WTC11 (cell line): ENCODE data around the gene MAP3K7. TPM values are rescaled to one million over a fixed set of nuclear protein-coding genes. Genes with fewer than 3 reads are reported as not detected.

Experiments
- ATAC-seq: fragments of 200-7000 bp; cut with Tn5 transposase; 2 replicates; pipeline ENCODE4 v1.10.0; 2021; ENCODE audit warnings: mild to moderate bottlenecking, moderate library complexity
- CTCF ChIA-PET: fragments of 300-600 bp; sonication (Branson Sonifier 250); formaldehyde crosslinking; loops from one replicate; lab custom pipeline; 2021; ENCODE audit warnings: antibody characterized with exemption; lab: Charles Lee
- POLR2A ChIA-PET: fragments of 350-600 bp; sonication (Branson Sonifier 250); formaldehyde crosslinking; loops from one replicate; lab custom pipeline; 2021; ENCODE audit warnings: antibody characterized with exemption; lab: Charles Lee
- DNase-seq: peaks from one replicate; pipeline ENCODE4 v3.0.0; 2021; ENCODE audit warnings: low spot score
- H3K27ac Mint-ChIP-seq: 2 replicates; pipeline ENCODE4 v1.8.0; 2021; ENCODE audit warnings: mixed read lengths
- H3K27me3 Mint-ChIP-seq: 2 replicates; pipeline ENCODE4 v1.8.0; 2021; ENCODE audit warnings: low read depth, mild to moderate bottlenecking, moderate library complexity, mixed read lengths
- H3K36me3 Mint-ChIP-seq: 2 replicates; pipeline ENCODE4 v1.8.0; 2021; ENCODE audit warnings: mixed read lengths
- H3K4me1 Mint-ChIP-seq: 2 replicates; pipeline ENCODE4 v1.8.0; 2022; ENCODE audit warnings: mixed read lengths
- H3K4me3 Mint-ChIP-seq: 2 replicates; pipeline ENCODE4 v1.8.0; 2021; ENCODE audit warnings: mild to moderate bottlenecking, moderate library complexity, mixed read lengths
- H3K9me3 Mint-ChIP-seq: 2 replicates; pipeline ENCODE4 v1.8.0; 2021; ENCODE audit warnings: mixed read lengths
- ATF3 ChIP-seq: sonication (generic); formaldehyde crosslinking; conservative IDR thresholded peaks from 2 replicates; pipeline ENCODE4 v1.8.1; 2022; ENCODE audit warnings: mild to moderate bottlenecking, missing genetic modification reagents
- CTCF ChIP-seq: fragments of 200-600 bp; IDR thresholded peaks from 2 replicates; pipeline ENCODE4 v1.8.0; 2022; ENCODE audit warnings: antibody characterized with exemption
- ESRRA ChIP-seq: sonication (generic); formaldehyde crosslinking; IDR thresholded peaks from 2 replicates; pipeline ENCODE4 v1.8.1; 2022; ENCODE audit warnings: mild to moderate bottlenecking, missing genetic modification reagents, borderline replicate concordance
- FOXJ3 ChIP-seq: sonication (generic); formaldehyde crosslinking; IDR thresholded peaks from 2 replicates; pipeline ENCODE4 v1.9.0; 2021; ENCODE audit warnings: missing genetic modification reagents, mild to moderate bottlenecking, borderline replicate concordance
- JUN ChIP-seq: sonication (generic); formaldehyde crosslinking; IDR thresholded peaks from 2 replicates; pipeline ENCODE4 v1.8.0; 2023; ENCODE audit warnings: mild to moderate bottlenecking, missing genetic modification reagents
- RORB ChIP-seq: fragments of 250-450 bp; sonication (Bioruptor Pico); IDR thresholded peaks from 2 replicates; pipeline ENCODE4 v1.9.0; 2021; ENCODE audit warnings: mild to moderate bottlenecking
- ZNF121 ChIP-seq: sonication (generic); formaldehyde crosslinking; IDR thresholded peaks from 2 replicates; pipeline ENCODE4 v1.8.0; 2023; ENCODE audit warnings: missing genetic modification reagents
- total RNA-seq: library from RNA; stranded (reverse); gene quantifications from 3 replicates; pipeline ENCODE4 v1.2.3, GENCODE V29; 2021
- TF ChIP-seq, protein P1 (sequence below): sonication (generic); formaldehyde crosslinking; IDR thresholded peaks from 2 replicates; pipeline ENCODE4 v1.8.0; 2023; ENCODE audit warnings: mild to moderate bottlenecking, missing genetic modification reagents
- TF ChIP-seq, protein P2 (sequence below): fragments of 250-450 bp; sonication (Bioruptor Pico); IDR thresholded peaks from 2 replicates; pipeline ENCODE4 v1.9.0; 2021; ENCODE audit warnings: moderate library complexity, mild to moderate bottlenecking, inconsistent platforms, borderline replicate concordance
- TF ChIP-seq, protein P3 (sequence below): sonication (generic); formaldehyde crosslinking; IDR thresholded peaks from 2 replicates; pipeline ENCODE4 v1.8.1; 2023; ENCODE audit warnings: mild to moderate bottlenecking, missing genetic modification reagents, moderate library complexity

Gene MAP3K7
- total RNA-seq, 1 experiment from 2014 or later, result 36.7 TPM

GRCh38 chr6:90480666-90481065, 106.2 kb downstream of the MAP3K7 start:
- Mint-ChIP-seq H3K27me3 (no peaks in the 10 kb centered on the region), H3K4me1 (peaks cover 49% of the 10 kb centered on the region), H3K9me3 (peaks cover 10% of the 10 kb centered on the region), H3K27ac (no peak overlapping the region), H3K4me3 (no peak overlapping the region), H3K36me3 (peaks cover 5% of the 10 kb centered on the region)
- ChIA-PET CTCF (interaction anchor here (0.9 to 6.5 kb wide), 6 partner anchors 10 to 540 kb away, joined by 3 to 125 read pairs (median 4); no protein-coding TSS in a partner anchor), POLR2A (no interaction called here)
- DNase-seq (no peak), ATAC-seq (no peak)
- TF ChIP-seq ESRRA (no peak), FOXJ3 (CRISPR knock-in tag) (no peak)
- TF ChIP-seq, protein P1, sequence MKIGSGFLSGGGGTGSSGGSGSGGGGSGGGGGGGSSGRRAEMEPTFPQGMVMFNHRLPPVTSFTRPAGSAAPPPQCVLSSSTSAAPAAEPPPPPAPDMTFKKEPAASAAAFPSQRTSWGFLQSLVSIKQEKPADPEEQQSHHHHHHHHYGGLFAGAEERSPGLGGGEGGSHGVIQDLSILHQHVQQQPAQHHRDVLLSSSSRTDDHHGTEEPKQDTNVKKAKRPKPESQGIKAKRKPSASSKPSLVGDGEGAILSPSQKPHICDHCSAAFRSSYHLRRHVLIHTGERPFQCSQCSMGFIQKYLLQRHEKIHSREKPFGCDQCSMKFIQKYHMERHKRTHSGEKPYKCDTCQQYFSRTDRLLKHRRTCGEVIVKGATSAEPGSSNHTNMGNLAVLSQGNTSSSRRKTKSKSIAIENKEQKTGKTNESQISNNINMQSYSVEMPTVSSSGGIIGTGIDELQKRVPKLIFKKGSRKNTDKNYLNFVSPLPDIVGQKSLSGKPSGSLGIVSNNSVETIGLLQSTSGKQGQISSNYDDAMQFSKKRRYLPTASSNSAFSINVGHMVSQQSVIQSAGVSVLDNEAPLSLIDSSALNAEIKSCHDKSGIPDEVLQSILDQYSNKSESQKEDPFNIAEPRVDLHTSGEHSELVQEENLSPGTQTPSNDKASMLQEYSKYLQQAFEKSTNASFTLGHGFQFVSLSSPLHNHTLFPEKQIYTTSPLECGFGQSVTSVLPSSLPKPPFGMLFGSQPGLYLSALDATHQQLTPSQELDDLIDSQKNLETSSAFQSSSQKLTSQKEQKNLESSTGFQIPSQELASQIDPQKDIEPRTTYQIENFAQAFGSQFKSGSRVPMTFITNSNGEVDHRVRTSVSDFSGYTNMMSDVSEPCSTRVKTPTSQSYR (CRISPR knock-in tag), result no peak

GRCh38 chr6:90479603-90479926, 107.3 kb downstream of the MAP3K7 start:
- ChIA-PET CTCF (interaction anchor here (0.5 to 6.5 kb wide), 50 partner anchors 10 to 558 kb away, joined by 3 to 125 read pairs (median 5); partner anchors contain the start of gene BACH2), POLR2A (interaction anchor here (0.5 to 1.5 kb wide), 2 partner anchors 108 to 539 kb away, joined by 4 read pairs; partner anchors contain the start of gene MAP3K7)
- DNase-seq (no peak), ATAC-seq (no peak)
- Mint-ChIP-seq H3K36me3 (no peaks in the 10 kb centered on the region; the same call in 1 of the 2 replicates), H3K27me3 (no peaks in the 10 kb centered on the region), H3K4me1 (peaks cover 39% of the 10 kb centered on the region), H3K4me3 (no peak overlapping the region), H3K27ac (no peak overlapping the region), H3K9me3 (peaks cover 8% of the 10 kb centered on the region)
- TF ChIP-seq, protein P2, sequence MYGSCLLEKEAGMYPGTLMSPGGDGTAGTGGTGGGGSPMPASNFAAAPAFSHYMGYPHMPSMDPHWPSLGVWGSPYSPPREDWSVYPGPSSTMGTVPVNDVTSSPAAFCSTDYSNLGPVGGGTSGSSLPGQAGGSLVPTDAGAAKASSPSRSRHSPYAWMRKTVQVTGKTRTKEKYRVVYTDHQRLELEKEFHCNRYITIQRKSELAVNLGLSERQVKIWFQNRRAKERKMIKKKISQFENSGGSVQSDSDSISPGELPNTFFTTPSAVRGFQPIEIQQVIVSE (CRISPR knock-in tag), result no peak
- no peak for TF ChIP-seq RORB (CRISPR knock-in tag)
- TF ChIP-seq ATF3 (CRISPR knock-in tag), result no peak
- TF ChIP-seq JUN, result no peak
- no peak for TF ChIP-seq ZNF121 (CRISPR knock-in tag)

- H3K4me1 Mint-ChIP-seq, result peaks cover 33% of the 10 kb centered on the region
- peak; percentile 89 for ATAC-seq
- POLR2A ChIA-PET, result interaction anchor here (0.5 to 1.5 kb wide), 2 partner anchors 108 to 539 kb away, joined by 4 read pairs; partner anchors contain the start of gene MAP3K7
- DNase-seq, result peak; percentile 81
- no peak overlapping the region; the same call in 1 of the 2 replicates for H3K4me3 Mint-ChIP-seq
- TF ChIP-seq CTCF, result peak; percentile 86
- no peak for TF ChIP-seq FOXJ3 (CRISPR knock-in tag)
- TF ChIP-seq, protein P3, sequence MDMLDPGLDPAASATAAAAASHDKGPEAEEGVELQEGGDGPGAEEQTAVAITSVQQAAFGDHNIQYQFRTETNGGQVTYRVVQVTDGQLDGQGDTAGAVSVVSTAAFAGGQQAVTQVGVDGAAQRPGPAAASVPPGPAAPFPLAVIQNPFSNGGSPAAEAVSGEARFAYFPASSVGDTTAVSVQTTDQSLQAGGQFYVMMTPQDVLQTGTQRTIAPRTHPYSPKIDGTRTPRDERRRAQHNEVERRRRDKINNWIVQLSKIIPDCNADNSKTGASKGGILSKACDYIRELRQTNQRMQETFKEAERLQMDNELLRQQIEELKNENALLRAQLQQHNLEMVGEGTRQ (CRISPR knock-in tag), result no peak
- TF ChIP-seq, all 79 proteins: peak for 1
- Mint-ChIP-seq H3K9me3 (peaks cover 8% of the 10 kb centered on the region), H3K36me3 (no peaks in the 10 kb centered on the region; the same call in 1 of the 2 replicates), H3K27ac (peak overlapping the region; percentile 43), H3K27me3 (no peaks in the 10 kb centered on the region)
- CTCF ChIA-PET, result interaction anchor here (0.5 to 6.5 kb wide), 61 partner anchors 9 to 558 kb away, joined by 3 to 125 read pairs (median 4); partner anchors contain the start of gene BACH2
Measured at GRCh38 chr6:90478789-90479602, 107.9 kb downstream of the MAP3K7 start.
